Measurements from ENCODE around the gene EEF1B2. TPM values are rescaled to one million over a fixed set of nuclear protein-coding genes. Genes with fewer than 3 reads are reported as not detected.

EEF1B2 gene
- total RNA-seq, 1 experiment from 2014 or later, result 768 TPM

DNA sequence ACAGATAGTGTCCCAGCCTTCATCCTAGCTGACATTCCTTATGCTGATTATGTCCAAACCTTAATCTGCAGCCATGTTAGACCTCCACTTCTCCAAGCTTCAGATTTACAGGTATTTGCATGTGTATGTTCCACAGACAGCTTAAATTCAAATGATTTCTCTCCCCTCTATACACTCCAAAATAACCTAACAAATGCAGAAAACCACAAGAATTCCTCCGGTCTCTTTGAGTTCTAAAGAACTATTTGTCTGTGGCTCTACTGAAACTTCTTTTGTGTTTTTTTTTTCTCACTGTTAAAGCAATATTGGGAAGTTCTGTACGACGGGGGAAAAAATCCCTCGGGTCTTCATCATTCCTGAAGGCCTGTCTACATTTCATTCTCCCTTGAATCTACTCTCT is 9.1 kb upstream of the EEF1B2 start:
- no peaks in the 10 kb centered on the region for H4K20me1 ChIP-seq (ENCODE audit: control insufficient read depth, insufficient read depth, insufficient read length)
- H3K56ac ChIP-seq (ENCODE audit: insufficient read length, low read depth, low read length), result no peak overlapping the region
- H2BK5ac ChIP-seq (ENCODE audit: insufficient read length, low read length), result no peak overlapping the region
- no peak overlapping the region for H3K9ac ChIP-seq (ENCODE audit: extremely low read depth, insufficient read length, low read length)
- H3K4me2 ChIP-seq (ENCODE audit: insufficient read depth, insufficient read length, low read length), result no peak overlapping the region
- H2BK15ac ChIP-seq (ENCODE audit: low read depth, low read length), result no peak overlapping the region
- no peak for DNase-seq
- H3K14ac ChIP-seq (ENCODE audit: insufficient read depth, low read length), result no peak overlapping the region
- H4K5ac ChIP-seq (ENCODE audit: insufficient read length, low read depth, low read length), result no peak overlapping the region
- peaks cover 16 to 57% (median 39%) of the 10 kb centered on the region in 3 experiments; a peak in 6 of 7 replicates for H3K36me3 Mint-ChIP-seq (ENCODE audit: insufficient read depth in 1 of 3, low read depth in 3 of 3)
- H3K27ac Mint-ChIP-seq, result peak overlapping the region in 1 of 3 experiments; percentile 39; a peak in 2 of 7 replicates
- peaks cover 0 to 6% of the 10 kb centered on the region in 2 experiments; a peak in 2 of 4 replicates for H3K4me1 Mint-ChIP-seq
- no peak overlapping the region for H3K4ac ChIP-seq (ENCODE audit: low read depth, low read length)
- H2AK5ac ChIP-seq (ENCODE audit: insufficient read length, low read length), result no peak overlapping the region
- no peak overlapping the region for H2BK120ac ChIP-seq (ENCODE audit: low read depth, low read length, poor library complexity, severe bottlenecking)
- H3K23ac ChIP-seq (ENCODE audit: insufficient read length, low read depth, low read length), result no peak overlapping the region
- no peaks in the 10 kb centered on the region for H3K9me3 Mint-ChIP-seq
- H2BK12ac ChIP-seq (ENCODE audit: insufficient read length, low read depth, low read length), result no peak overlapping the region
- no peak overlapping the region for H3K18ac ChIP-seq (ENCODE audit: insufficient read length, low read depth, low read length)
- no peaks in the 10 kb centered on the region for H3K23me2 ChIP-seq (ENCODE audit: insufficient read length, low read depth, low read length, poor library complexity, severe bottlenecking)
- H3K9me3 ChIP-seq (ENCODE audit: control insufficient read depth, low read depth, low read length), result no peaks in the 10 kb centered on the region
- H3T11ph ChIP-seq (ENCODE audit: low read length), result no peak overlapping the region
- no peak overlapping the region for H2BK20ac ChIP-seq (ENCODE audit: low read depth, low read length, poor library complexity, severe bottlenecking)
- no peaks in the 10 kb centered on the region for H3K27me3 Mint-ChIP-seq (ENCODE audit: low read depth)
- TF ChIP-seq CTCF (conservative IDR thresholded peaks at IDR 0.05), result no peak
- no peak overlapping the region for H3K27ac ChIP-seq (ENCODE audit: insufficient read length, low read depth, low read length)
- no peak overlapping the region for H2AFZ ChIP-seq (ENCODE audit: low read length)
- no peak overlapping the region for H3K4me3 Mint-ChIP-seq
- H3K79me1 ChIP-seq (ENCODE audit: insufficient read depth, low read depth, low read length, poor library complexity, severe bottlenecking), result peaks cover 7% of the 10 kb centered on the region
- H3K4me1 ChIP-seq (ENCODE audit: insufficient read depth, low read length), result no peaks in the 10 kb centered on the region
- H3K79me2 ChIP-seq (ENCODE audit: insufficient read depth, low read length), result peaks cover 5% of the 10 kb centered on the region; the same call in 1 of the 2 replicates
- H4K91ac ChIP-seq (ENCODE audit: insufficient read length, low read depth, low read length), result no peak overlapping the region
- WGBS (ENCODE audit: extremely low coverage, insufficient read length, low lambda C conversion rate), result no CpG with 5 or more reads among the region's 4 CpGs
- H4K8ac ChIP-seq (replicated peaks; ENCODE audit: insufficient read length, low read depth, low read length), result no peak overlapping the region
- no peaks in the 10 kb centered on the region for H3K27me3 ChIP-seq (ENCODE audit: insufficient read depth, low read length)

Data from H9 (cell line).